ENCODE measurements around the gene PBX1. TPM values are rescaled to one million over a fixed set of nuclear protein-coding genes. Genes with fewer than 3 reads are reported as not detected.

PBX1 gene
- total and polyA plus RNA-seq, 4 donors: 14.0 to 125 (median 40.0) TPM

- Histone ChIP-seq H3K9me3 (ENCODE audit: control insufficient read depth, low read length) (no peaks in the 10 kb centered on the region), H3K4me1 (ENCODE audit: control insufficient read depth in 1 of 2, insufficient read depth in 2 of 2, low read length in 2 of 2) (peaks cover 2% of the 10 kb centered on the region in 2 donors), H3K4me3 (ENCODE audit: low read length in 2 of 2) (peak overlapping the region; percentile 95 to 96), H3K27me3 (ENCODE audit: control insufficient read depth in 1 of 2, insufficient read depth in 2 of 2, low read length in 1 of 2) (no peaks in the 10 kb centered on the region), H3K36me3 (ENCODE audit: control insufficient read depth in 1 of 2, insufficient read depth in 2 of 2, low read length in 1 of 2) (no peaks in the 10 kb centered on the region), H3K27ac (ENCODE audit: low read depth in 1 of 2, low read length in 2 of 2) (no peak overlapping the region)
- 1% methylated on average over 7 of the region's 7 CpGs for WGBS, 2 donors
- no peak for DNase-seq
- intact Hi-C loops (cut with DNase I): loop anchor here in 1 of 2 donors (5.0 kb wide), 1 partner anchor 226 kb away; no protein-coding TSS in a partner anchor
- ATAC-seq (ENCODE audit: low FRiP score): no peak
Observed at GRCh38 chr1:164561007-164561406, 2.0 kb downstream of the PBX1 start.

- Histone ChIP-seq H3K27me3 (ENCODE audit: control insufficient read depth in 1 of 2, insufficient read depth in 2 of 2, low read length in 1 of 2) (no peaks in the 10 kb centered on the region), H3K4me3 (ENCODE audit: low read length in 2 of 2) (peak overlapping the region; percentile 95 to 96), H3K36me3 (ENCODE audit: control insufficient read depth in 1 of 2, insufficient read depth in 2 of 2, low read length in 1 of 2) (no peaks in the 10 kb centered on the region), H3K27ac (ENCODE audit: low read depth in 1 of 2, low read length in 2 of 2) (peak overlapping the region in 1 of 2 donors; percentile 36), H3K9me3 (ENCODE audit: control insufficient read depth, low read length) (no peaks in the 10 kb centered on the region), H3K4me1 (ENCODE audit: control insufficient read depth in 1 of 2, insufficient read depth in 2 of 2, low read length in 2 of 2) (peaks cover 2% of the 10 kb centered on the region in 2 donors)
- ATAC-seq (ENCODE audit: low FRiP score): no peak
- no peak for DNase-seq
- intact Hi-C loops (cut with DNase I): loop anchor here in 1 of 2 donors (5.0 kb wide), 1 partner anchor 226 kb away; no protein-coding TSS in a partner anchor
- 2 to 5% methylated on average over 1 of the region's 1 CpG for WGBS, 2 donors
Observed at GRCh38 chr1:164561472-164561871, 2.5 kb downstream of the PBX1 start.

- ATAC-seq (ENCODE audit: low FRiP score): no peak
- intact Hi-C loops (cut with DNase I): loop anchor here in 1 of 2 donors (5.0 kb wide), 1 partner anchor 225 kb away; no protein-coding TSS in a partner anchor
- Histone ChIP-seq H3K9me3 (ENCODE audit: control insufficient read depth, low read length) (no peaks in the 10 kb centered on the region), H3K4me1 (ENCODE audit: control insufficient read depth in 1 of 2, insufficient read depth in 2 of 2, low read length in 2 of 2) (peaks cover 2% of the 10 kb centered on the region in 2 donors), H3K36me3 (ENCODE audit: control insufficient read depth in 1 of 2, insufficient read depth in 2 of 2, low read length in 1 of 2) (no peaks in the 10 kb centered on the region), H3K27me3 (ENCODE audit: control insufficient read depth in 1 of 2, insufficient read depth in 2 of 2, low read length in 1 of 2) (no peaks in the 10 kb centered on the region), H3K27ac (ENCODE audit: low read depth in 1 of 2, low read length in 2 of 2) (no peak overlapping the region), H3K4me3 (ENCODE audit: low read length in 2 of 2) (peak overlapping the region; percentile 75 to 90)
- DNase-seq: no peak
Observed at GRCh38 chr1:164562061-164562460, 3.1 kb downstream of the PBX1 start.

- Histone ChIP-seq H3K27me3 (ENCODE audit: control insufficient read depth in 1 of 2, insufficient read depth in 2 of 2, low read length in 1 of 2) (no peaks in the 10 kb centered on the region), H3K4me1 (ENCODE audit: control insufficient read depth in 1 of 2, insufficient read depth in 2 of 2, low read length in 2 of 2) (peaks cover 0 to 2% of the 10 kb centered on the region in 2 donors), H3K27ac (ENCODE audit: low read depth in 1 of 2, low read length in 2 of 2) (no peak overlapping the region), H3K9me3 (ENCODE audit: control insufficient read depth, low read length) (no peaks in the 10 kb centered on the region), H3K4me3 (ENCODE audit: low read length in 2 of 2) (peak overlapping the region; percentile 75 to 90), H3K36me3 (ENCODE audit: control insufficient read depth in 1 of 2, insufficient read depth in 2 of 2, low read length in 1 of 2) (no peaks in the 10 kb centered on the region)
- intact Hi-C loops (cut with DNase I): loop anchor here in 1 of 2 donors (5.0 kb wide), 1 partner anchor 225 kb away; no protein-coding TSS in a partner anchor
- ATAC-seq (ENCODE audit: low FRiP score): no peak
- 13 to 16% methylated on average over 4 of the region's 4 CpGs for WGBS, 2 donors
- no peak for DNase-seq
Observed at GRCh38 chr1:164562511-164562910, 3.5 kb downstream of the PBX1 start.

GRCh38 chr1:164562947-164563520, 4.0 kb downstream of the PBX1 start:
- ATAC-seq (ENCODE audit: low FRiP score): no peak
- Histone ChIP-seq H3K27me3 (ENCODE audit: control insufficient read depth in 1 of 2, insufficient read depth in 2 of 2, low read length in 1 of 2) (no peaks in the 10 kb centered on the region), H3K4me3 (ENCODE audit: low read length in 2 of 2) (peak overlapping the region; percentile 75 to 90), H3K4me1 (ENCODE audit: control insufficient read depth in 1 of 2, insufficient read depth in 2 of 2, low read length in 2 of 2) (peaks cover 0 to 2% of the 10 kb centered on the region in 2 donors), H3K27ac (ENCODE audit: low read depth in 1 of 2, low read length in 2 of 2) (no peak overlapping the region), H3K9me3 (ENCODE audit: control insufficient read depth, low read length) (no peaks in the 10 kb centered on the region), H3K36me3 (ENCODE audit: control insufficient read depth in 1 of 2, insufficient read depth in 2 of 2, low read length in 1 of 2) (no peaks in the 10 kb centered on the region)
- DNase-seq: no peak
- WGBS, 2 donors: 12 to 15% methylated on average over 3 of the region's 3 CpGs
- intact Hi-C loops (cut with DNase I): loop anchor here in 1 of 2 donors (5.0 kb wide), 1 partner anchor 224 kb away; no protein-coding TSS in a partner anchor

GRCh38 chr1:164563721-164564360, 4.9 kb downstream of the PBX1 start:
- DNase-seq (no peak), ATAC-seq (ENCODE audit: low FRiP score) (no peak)
- intact Hi-C loops (cut with DNase I): loop anchor here in 1 of 2 donors (5.0 kb wide), 1 partner anchor 223 kb away; no protein-coding TSS in a partner anchor
- Histone ChIP-seq H3K4me1 (ENCODE audit: control insufficient read depth in 1 of 2, insufficient read depth in 2 of 2, low read length in 2 of 2) (peaks cover 0 to 2% of the 10 kb centered on the region in 2 donors), H3K27ac (ENCODE audit: low read depth in 1 of 2, low read length in 2 of 2) (peak overlapping the region in 1 of 2 donors; percentile 57), H3K9me3 (ENCODE audit: control insufficient read depth, low read length) (no peaks in the 10 kb centered on the region), H3K4me3 (ENCODE audit: low read length in 2 of 2) (peak overlapping the region; percentile 75 to 90), H3K36me3 (ENCODE audit: control insufficient read depth in 1 of 2, insufficient read depth in 2 of 2, low read length in 1 of 2) (no peaks in the 10 kb centered on the region), H3K27me3 (ENCODE audit: control insufficient read depth in 1 of 2, insufficient read depth in 2 of 2, low read length in 1 of 2) (no peaks in the 10 kb centered on the region)
- 23 to 27% methylated on average over 10 of the region's 10 CpGs for WGBS, 2 donors

GRCh38 chr1:164564378-164564777, 5.4 kb downstream of the PBX1 start:
- H3K9me3 ChIP-seq (ENCODE audit: control insufficient read depth, low read length): no peaks in the 10 kb centered on the region
- H3K4me3 ChIP-seq (ENCODE audit: low read length in 2 of 2): peak overlapping the region; percentile 75 to 90
- H3K36me3 ChIP-seq (ENCODE audit: control insufficient read depth in 1 of 2, insufficient read depth in 2 of 2, low read length in 1 of 2): no peaks in the 10 kb centered on the region
- ATAC-seq (ENCODE audit: low FRiP score): no peak
- H3K4me1 ChIP-seq (ENCODE audit: control insufficient read depth in 1 of 2, insufficient read depth in 2 of 2, low read length in 2 of 2): peaks cover 0 to 2% of the 10 kb centered on the region in 2 donors
- 37 to 41% methylated on average over 3 of the region's 3 CpGs for WGBS, 2 donors
- DNase-seq: no peak
- no peak overlapping the region for H3K27ac ChIP-seq (ENCODE audit: low read depth in 1 of 2, low read length in 2 of 2)
- intact Hi-C loops (cut with DNase I): loop anchor here in 1 of 2 donors (5.0 kb wide), 1 partner anchor 223 kb away; no protein-coding TSS in a partner anchor
- no peaks in the 10 kb centered on the region for H3K27me3 ChIP-seq (ENCODE audit: control insufficient read depth in 1 of 2, insufficient read depth in 2 of 2, low read length in 1 of 2)

GRCh38 chr1:164565357-164565756, 6.4 kb downstream of the PBX1 start:
- ATAC-seq (ENCODE audit: low FRiP score): no peak
- peak overlapping the region; percentile 54 to 57 for H3K27ac ChIP-seq (ENCODE audit: low read depth in 1 of 2, low read length in 2 of 2)

More at GRCh38 chr1:164565357-164565756, 6.4 kb downstream of the PBX1 start:
- no peaks in the 10 kb centered on the region for H3K36me3 ChIP-seq (ENCODE audit: control insufficient read depth in 1 of 2, insufficient read depth in 2 of 2, low read length in 1 of 2)
- WGBS, 2 donors: 16 to 29% methylated on average over 2 of the region's 2 CpGs
- intact Hi-C loops (cut with DNase I): loop anchor here in 1 of 2 donors (5.0 kb wide), 1 partner anchor 47 kb away; no protein-coding TSS in a partner anchor
- peak overlapping the region in 1 of 2 donors; percentile 48 for H3K4me3 ChIP-seq (ENCODE audit: low read length in 2 of 2)
- no peak for DNase-seq
- H3K27me3 ChIP-seq (ENCODE audit: control insufficient read depth in 1 of 2, insufficient read depth in 2 of 2, low read length in 1 of 2): no peaks in the 10 kb centered on the region
- H3K4me1 ChIP-seq (ENCODE audit: control insufficient read depth in 1 of 2, insufficient read depth in 2 of 2, low read length in 2 of 2): peaks cover 0 to 2% of the 10 kb centered on the region in 2 donors
- H3K9me3 ChIP-seq (ENCODE audit: control insufficient read depth, low read length): no peaks in the 10 kb centered on the region
